GM04503 (cell line): Measurements from ENCODE around the gene FAM184A.
"Not testable (repeated sequence)": the region's sequence is repeated elsewhere in the genome, so short reads cannot be mapped to it uniquely, and the experiment has no call there.

Experiments used
- DNase-seq: peaks from one replicate; pipeline ENCODE4 v3.0.0-alpha.2; 2012; ENCODE audit warnings: low read depth

Gene FAM184A

GRCh38 chr6:119009266-119009665 is 69.2 kb downstream of the FAM184A start:
- DNase-seq, result not testable (repeated sequence)

- DNase-seq, result no peak
Observed at GRCh38 chr6:119006974-119007373, 71.5 kb downstream of the FAM184A start.

GRCh38 chr6:119002069-119002468 is 76.4 kb downstream of the FAM184A start:
- no peak for DNase-seq

- no peak for DNase-seq
Observed at GRCh38 chr6:118999494-119000040, 78.9 kb downstream of the FAM184A start.

GRCh38 chr6:118997426-118997825 is 81.0 kb downstream of the FAM184A start:
- not testable (repeated sequence) for DNase-seq

- DNase-seq, result no peak
Observed at GRCh38 chr6:118996289-118996820, 82.1 kb downstream of the FAM184A start.

GRCh38 chr6:118993803-118994251 is 84.6 kb downstream of the FAM184A start:
- no peak for DNase-seq

GRCh38 chr6:118993358-118993757 is 85.1 kb downstream of the FAM184A start:
- DNase-seq, result no peak

- DNase-seq, result no peak
Observed at GRCh38 chr6:118992186-118992795, 86.2 kb downstream of the FAM184A start.

- DNase-seq, result no peak
Observed at GRCh38 chr6:118986312-118986711, 92.2 kb downstream of the FAM184A start.

GRCh38 chr6:118985123-118985830 is 93.2 kb downstream of the FAM184A start:
- DNase-seq, result no peak

GRCh38 chr6:118984342-118984741 is 94.1 kb downstream of the FAM184A start:
- DNase-seq, result no peak

GRCh38 chr6:118982575-118982911 is 95.9 kb downstream of the FAM184A start:
- no peak for DNase-seq

- no peak for DNase-seq
Observed at GRCh38 chr6:118981884-118982574, 96.4 kb downstream of the FAM184A start.

- DNase-seq, result no peak
Observed at GRCh38 chr6:118980063-118980462, 98.4 kb downstream of the FAM184A start.

GRCh38 chr6:118974790-118975189 is 103.7 kb downstream of the FAM184A start:
- DNase-seq, result no peak

- DNase-seq, result no peak
Observed at GRCh38 chr6:118971682-118972081, 106.8 kb downstream of the FAM184A start.

- no peak for DNase-seq
Observed at GRCh38 chr6:118970866-118971265, 107.6 kb downstream of the FAM184A start.

GRCh38 chr6:118968416-118968815 is 110.0 kb downstream of the FAM184A start:
- DNase-seq, result no peak

GRCh38 chr6:118967239-118967638 is 111.2 kb downstream of the FAM184A start:
- DNase-seq, result no peak

- no peak for DNase-seq
Observed at GRCh38 chr6:118965843-118966370, 112.6 kb downstream of the FAM184A start.

- DNase-seq, result no peak
Observed at GRCh38 chr6:118965371-118965770, 113.1 kb downstream of the FAM184A start.
